Mucosa of descending colon (tissue), 3 donors: ENCODE measurements around the gene PDGFRB. TPM values are rescaled to one million over a fixed set of nuclear protein-coding genes. Genes with fewer than 3 reads are reported as not detected.

Experiments
- ATAC-seq: fragments of 200-7000 bp; cut with Tn5 transposase; one replicate; pipeline ENCODE4 v1.9.1; 2020; ENCODE audit warnings: mild to moderate bottlenecking, moderate library complexity
- DNase-seq, 3 donors: peaks; one replicate each; pipeline ENCODE4 v3.0.0-alpha.2; 2020
- H3K36me3 ChIP-seq: fragments of 200-600 bp; one replicate; pipeline ENCODE4 v1.8.0; 2021; ENCODE audit warnings: low read depth, mild to moderate bottlenecking
- H3K4me1 ChIP-seq: fragments of 200-600 bp; one replicate; pipeline ENCODE4 v1.8.0; 2021; ENCODE audit warnings: low read depth, mild to moderate bottlenecking
- H3K4me3 ChIP-seq: fragments of 200-600 bp; one replicate; pipeline ENCODE4 v1.8.0; 2021; ENCODE audit warnings: mild to moderate bottlenecking
- H3K9me3 ChIP-seq: fragments of 200-600 bp; one replicate; pipeline ENCODE4 v1.8.0; 2021; ENCODE audit warnings: mild to moderate bottlenecking
- intact Hi-C, 2 donors: fragments of 100-400 bp; cut with DNase I in 1 of 2; cut with micrococcal nuclease in 1 of 2; formaldehyde crosslinking; loops; one replicate each; pipeline versions ENCODE4 v1.11.0 to v1.11.1; 2022; cut with DNase I, micrococcal nuclease
- total RNA-seq, 3 donors: library from RNA; stranded (reverse); fragmentation: NEBNext Ultra II Directional in 2 of 3; extraction: Animal tissue kit (Norgen Biotek cat#: 25700) in 2 of 3; gene quantifications; one replicate each; pipeline versions ENCODE4 v1.2.1 to v1.2.4, GENCODE V29; 2021 to 2023
- TF ChIP-seq, protein P1 (sequence below): fragments of 200-600 bp; IDR thresholded peaks from one replicate; pipeline ENCODE4 v1.8.0; 2022; ENCODE audit warnings: antibody characterized with exemption, mild to moderate bottlenecking
- donor health status: DM: no; HTN: no; CAD: no; lungs with moderate emphysema.
- donor health status: DM: no; HTN: no; CAD: no.
- donor health status: DM: no; HTN: yes; CAD: no.

Gene PDGFRB
- total RNA-seq, 3 donors from 2014 or later = 13.9 to 61.5 (median 27.1) TPM

DNA sequence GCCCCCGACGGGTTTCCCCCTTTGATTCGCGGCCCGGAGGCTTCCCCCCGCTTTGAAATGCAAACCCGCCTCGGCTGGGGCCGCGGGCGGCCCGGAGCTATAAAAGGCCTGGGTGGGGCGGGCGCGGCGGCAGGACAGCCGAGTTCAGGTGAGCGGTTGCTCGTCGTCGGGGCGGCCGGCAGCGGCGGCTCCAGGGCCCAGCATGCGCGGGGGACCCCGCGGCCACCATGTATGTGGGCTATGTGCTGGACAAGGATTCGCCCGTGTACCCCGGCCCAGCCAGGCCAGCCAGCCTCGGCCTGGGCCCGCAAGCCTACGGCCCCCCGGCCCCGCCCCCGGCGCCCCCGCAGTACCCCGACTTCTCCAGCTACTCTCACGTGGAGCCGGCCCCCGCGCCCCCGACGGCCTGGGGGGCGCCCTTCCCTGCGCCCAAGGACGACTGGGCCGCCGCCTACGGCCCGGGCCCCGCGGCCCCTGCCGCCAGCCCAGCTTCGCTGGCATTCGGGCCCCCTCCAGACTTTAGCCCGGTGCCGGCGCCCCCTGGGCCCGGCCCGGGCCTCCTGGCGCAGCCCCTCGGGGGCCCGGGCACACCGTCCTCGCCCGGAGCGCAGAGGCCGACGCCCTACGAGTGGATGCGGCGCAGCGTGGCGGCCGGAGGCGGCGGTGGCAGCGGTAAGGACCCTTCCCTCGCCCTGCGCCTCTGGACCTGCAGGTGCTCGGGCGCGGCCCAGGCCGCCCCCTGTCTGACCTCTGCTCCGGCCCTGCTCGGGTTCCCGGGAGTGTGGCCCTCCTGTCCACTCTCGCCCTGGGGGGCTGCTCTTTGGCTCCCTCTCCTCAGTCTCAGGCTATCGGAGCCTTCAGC lies 11.2 kb upstream of the PDGFRB start, which contains the start of gene CDX1:
Gene CDX1, plus strand, starts transcription at position 129 of the 862 bp plus-strand sequence. Its CDS starts 99 bp downstream, at position 228.
- peak within 1 kb of the TSS; percentile 47 for H3K4me3 ChIP-seq
- peaks cover 51% of the 10 kb centered on the region for H3K4me1 ChIP-seq
- no peaks in the 10 kb centered on the region for H3K36me3 ChIP-seq
- DNase-seq = peak in 2 of 3 donors; percentile 74 to 88
- no peaks in the 10 kb centered on the region for H3K9me3 ChIP-seq
- TF ChIP-seq, protein P1, sequence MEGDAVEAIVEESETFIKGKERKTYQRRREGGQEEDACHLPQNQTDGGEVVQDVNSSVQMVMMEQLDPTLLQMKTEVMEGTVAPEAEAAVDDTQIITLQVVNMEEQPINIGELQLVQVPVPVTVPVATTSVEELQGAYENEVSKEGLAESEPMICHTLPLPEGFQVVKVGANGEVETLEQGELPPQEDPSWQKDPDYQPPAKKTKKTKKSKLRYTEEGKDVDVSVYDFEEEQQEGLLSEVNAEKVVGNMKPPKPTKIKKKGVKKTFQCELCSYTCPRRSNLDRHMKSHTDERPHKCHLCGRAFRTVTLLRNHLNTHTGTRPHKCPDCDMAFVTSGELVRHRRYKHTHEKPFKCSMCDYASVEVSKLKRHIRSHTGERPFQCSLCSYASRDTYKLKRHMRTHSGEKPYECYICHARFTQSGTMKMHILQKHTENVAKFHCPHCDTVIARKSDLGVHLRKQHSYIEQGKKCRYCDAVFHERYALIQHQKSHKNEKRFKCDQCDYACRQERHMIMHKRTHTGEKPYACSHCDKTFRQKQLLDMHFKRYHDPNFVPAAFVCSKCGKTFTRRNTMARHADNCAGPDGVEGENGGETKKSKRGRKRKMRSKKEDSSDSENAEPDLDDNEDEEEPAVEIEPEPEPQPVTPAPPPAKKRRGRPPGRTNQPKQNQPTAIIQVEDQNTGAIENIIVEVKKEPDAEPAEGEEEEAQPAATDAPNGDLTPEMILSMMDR = no peak
- peak; percentile 34 for ATAC-seq
- intact Hi-C loops = no loop called here

- intact Hi-C loops = no loop called here
- Histone ChIP-seq H3K4me3 (no peak overlapping the region), H3K9me3 (no peaks in the 10 kb centered on the region), H3K4me1 (peaks cover 53% of the 10 kb centered on the region), H3K36me3 (no peaks in the 10 kb centered on the region)
- TF ChIP-seq, protein P1 = no peak
- DNase-seq (peak in 1 of 3 donors; percentile 76), ATAC-seq (no peak)
These were observed 10.5 kb upstream of the PDGFRB start for GRCh38 chr5:150166037-150166649.

GRCh38 chr5:150164211-150164980 lies 8.8 kb upstream of the PDGFRB start:
- Histone ChIP-seq H3K36me3 (no peaks in the 10 kb centered on the region), H3K4me1 (peaks cover 43% of the 10 kb centered on the region), H3K9me3 (no peaks in the 10 kb centered on the region), H3K4me3 (no peak overlapping the region)
- TF ChIP-seq, protein P1 = no peak
- ATAC-seq = peak; percentile 6
- intact Hi-C loops = no loop called here
- DNase-seq = peak; percentile 72 to 73 (median 72)

GRCh38 chr5:150163547-150164059 lies 8.0 kb upstream of the PDGFRB start:
- DNase-seq (peak; percentile 79 to 86 (median 85)), ATAC-seq (peak; percentile 44)
- H3K36me3 ChIP-seq = no peaks in the 10 kb centered on the region
- no peaks in the 10 kb centered on the region for H3K9me3 ChIP-seq
- TF ChIP-seq, protein P1 = no peak
- H3K4me3 ChIP-seq = no peak overlapping the region
- intact Hi-C loops = no loop called here
- peaks cover 43% of the 10 kb centered on the region for H3K4me1 ChIP-seq

- Histone ChIP-seq H3K36me3 (no peaks in the 10 kb centered on the region), H3K4me3 (no peak overlapping the region), H3K9me3 (no peaks in the 10 kb centered on the region), H3K4me1 (peaks cover 43% of the 10 kb centered on the region)
- TF ChIP-seq, protein P1 = no peak
- intact Hi-C loops = no loop called here
- DNase-seq = no peak
- ATAC-seq = no peak
These were observed 7.4 kb upstream of the PDGFRB start for GRCh38 chr5:150163035-150163434.
